ENCODE data around the gene TIPIN.

Gene TIPIN

DNA sequence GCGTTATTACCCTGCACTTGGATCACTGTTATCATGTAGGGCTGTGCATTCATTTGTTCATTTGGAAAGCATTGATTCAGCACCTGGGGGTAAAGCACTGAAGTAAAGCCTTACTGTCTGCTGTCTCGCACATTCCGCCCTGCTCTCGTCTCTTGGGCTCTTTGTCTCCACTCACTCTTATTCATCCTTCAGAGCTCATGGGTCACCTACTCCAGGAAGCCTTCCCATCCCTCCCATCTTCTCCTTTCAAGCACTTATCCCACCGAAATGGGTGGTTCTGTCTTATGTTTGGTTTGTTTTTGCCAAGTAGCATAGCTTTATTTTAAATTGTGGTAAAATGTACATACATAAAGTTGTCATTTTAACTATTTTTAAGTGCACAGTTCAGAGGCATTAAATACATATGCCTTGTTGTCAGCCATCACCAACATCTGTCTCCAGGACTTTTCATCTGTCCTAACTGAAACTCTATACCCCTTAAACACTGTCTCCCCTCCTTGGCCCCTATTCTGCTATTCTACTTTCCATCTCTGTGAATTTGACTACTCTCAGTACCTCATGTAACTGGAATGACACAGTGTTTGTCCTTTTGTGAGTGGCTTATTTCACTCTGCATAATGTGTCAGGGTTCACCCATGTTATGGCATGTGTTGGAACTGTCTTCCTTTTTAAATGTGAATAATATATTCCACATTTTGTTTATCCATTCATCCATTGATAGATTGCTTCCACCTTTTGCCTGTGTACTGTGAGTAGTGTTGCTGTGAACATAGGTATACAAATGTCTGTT lies 53.8 kb downstream of the TIPIN start:
- DNase-seq: no peak

DNA sequence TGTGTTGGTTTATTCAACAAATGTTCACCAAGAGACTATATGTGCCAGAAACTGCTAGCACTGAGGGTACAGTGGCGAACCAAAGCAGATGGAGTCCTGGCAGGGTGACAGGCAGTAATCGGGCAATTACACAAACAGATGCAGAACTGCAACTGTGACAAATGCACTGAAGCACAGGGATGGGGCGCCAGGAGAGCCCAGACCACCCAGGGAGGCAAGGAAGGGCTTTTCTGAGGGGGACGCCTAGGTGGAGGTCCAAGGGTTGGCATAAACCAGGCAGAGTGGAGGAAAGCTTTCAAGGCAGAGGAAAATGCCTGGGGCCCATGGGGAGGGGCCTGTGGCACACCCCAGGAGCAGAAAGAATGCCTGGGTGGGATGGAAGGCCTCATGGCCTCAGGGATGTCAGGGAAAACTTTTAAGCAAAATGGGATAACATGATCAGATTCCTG lies 57.7 kb downstream of the TIPIN start:
- DNase-seq: no peak

DNA sequence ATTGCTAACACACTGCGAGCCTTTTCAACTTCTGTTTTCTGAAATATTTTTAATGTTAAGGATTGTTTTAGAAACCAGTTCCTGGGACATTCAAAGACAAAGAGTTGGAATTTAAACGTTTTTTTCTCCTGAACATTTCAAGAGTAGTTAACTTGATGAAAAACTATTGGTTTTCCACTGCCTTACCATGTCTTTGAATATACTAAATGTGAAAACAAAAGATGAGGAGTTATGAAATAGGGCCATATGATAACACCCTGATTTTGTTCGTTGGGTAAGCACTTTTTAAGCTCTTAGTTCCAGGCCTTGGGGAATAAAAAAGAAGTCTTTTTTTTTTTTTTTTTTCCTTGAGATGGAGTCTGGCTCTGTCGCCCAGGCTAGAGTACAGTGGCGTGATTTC lies 60.3 kb downstream of the TIPIN start:
- DNase-seq: no peak

DNA sequence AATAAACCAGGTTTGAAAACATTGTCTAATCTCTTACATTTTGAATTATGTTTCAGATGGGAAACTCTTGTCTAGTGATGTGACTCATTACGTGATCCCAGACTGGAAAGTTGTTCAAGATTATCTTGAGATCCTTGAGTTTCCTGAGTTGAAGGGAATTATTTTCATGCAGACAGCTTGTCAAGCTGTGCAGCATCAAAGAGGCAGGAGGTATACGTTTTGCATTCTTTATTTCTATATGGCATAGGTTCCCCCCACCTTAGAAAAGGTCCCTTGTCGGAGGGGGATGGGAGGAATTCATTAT lies 61.6 kb downstream of the TIPIN start:
- DNase-seq: no peak

DNA sequence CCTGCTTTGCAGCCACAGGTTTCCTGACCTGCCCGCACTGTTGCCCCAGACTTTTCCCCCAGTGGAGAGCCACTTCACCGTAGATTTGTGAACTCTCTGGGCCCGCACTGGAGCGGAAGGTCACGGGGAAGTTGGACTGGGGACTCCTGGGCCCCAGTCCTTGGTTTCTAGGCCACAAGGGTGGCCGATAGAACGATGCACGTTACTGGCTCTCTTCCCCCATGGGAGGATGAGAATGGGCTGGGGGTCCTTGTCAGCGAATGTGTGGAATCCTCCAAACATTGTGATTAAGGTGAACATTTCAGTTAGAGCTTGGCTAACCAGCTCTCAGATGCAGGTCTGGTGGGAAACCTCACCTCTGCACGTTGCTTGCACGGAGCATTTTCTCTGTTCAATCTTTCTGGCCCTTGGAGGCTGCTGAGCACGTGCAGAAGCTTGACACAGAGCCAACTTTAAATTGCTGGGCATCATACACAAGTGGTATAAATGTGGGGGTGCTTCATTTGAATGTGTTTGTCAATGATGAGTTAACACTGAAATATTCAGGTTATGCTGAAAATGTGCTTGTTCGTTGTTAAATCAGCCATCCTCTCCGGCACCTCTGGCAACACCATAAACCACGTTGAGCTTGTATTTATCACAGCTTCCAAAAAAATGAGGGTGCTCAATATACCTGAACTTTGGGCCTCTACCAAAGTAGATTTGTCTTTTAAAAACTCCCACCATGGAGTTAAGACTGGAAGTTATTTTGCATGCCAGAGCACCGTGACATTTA lies 62.1 kb downstream of the TIPIN start:
- no peak for DNase-seq

DNA sequence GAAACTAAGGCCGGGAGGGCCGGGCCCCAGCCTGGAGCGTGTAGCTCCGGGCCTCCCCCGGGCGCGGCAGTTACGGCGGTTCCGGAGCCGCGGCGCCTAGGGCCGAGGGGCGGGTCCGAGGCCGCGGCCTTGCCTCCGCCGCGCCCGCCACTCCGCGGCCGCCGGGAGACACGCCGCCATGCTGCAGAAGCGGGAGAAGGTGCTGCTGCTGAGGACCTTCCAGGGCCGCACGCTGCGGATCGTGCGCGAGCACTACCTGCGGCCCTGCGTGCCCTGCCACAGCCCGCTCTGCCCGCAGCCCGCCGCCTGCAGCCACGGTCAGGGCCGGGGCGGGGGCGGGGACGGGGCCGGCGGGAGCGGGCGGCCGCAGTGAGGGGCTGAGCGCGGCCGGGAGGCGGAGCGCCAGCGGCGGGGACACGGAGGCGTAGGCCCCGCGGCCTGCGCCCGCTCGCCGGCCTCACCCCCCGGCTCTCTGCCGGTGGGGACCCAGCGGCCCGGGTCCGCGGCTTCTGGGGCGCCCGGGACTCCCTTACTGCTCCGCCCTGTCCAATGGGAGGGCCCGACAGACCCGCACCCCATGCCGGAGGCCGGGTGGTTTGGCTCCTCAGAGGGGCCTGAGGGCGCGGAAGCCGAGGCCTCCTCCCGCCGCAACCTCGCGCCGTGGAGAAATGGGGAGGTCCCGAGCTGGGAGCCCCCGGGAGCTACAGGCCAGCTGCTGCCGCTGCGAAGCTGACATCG lies 62.9 kb downstream of the TIPIN start, which contains the start of gene DIS3L:
TSS of gene DIS3L (plus strand) at position 150 of the 738 bp plus-strand sequence. CDS start at position 179, 29 bp downstream.
- peak; percentile 32 to 79 (median 42) for DNase-seq

DNA sequence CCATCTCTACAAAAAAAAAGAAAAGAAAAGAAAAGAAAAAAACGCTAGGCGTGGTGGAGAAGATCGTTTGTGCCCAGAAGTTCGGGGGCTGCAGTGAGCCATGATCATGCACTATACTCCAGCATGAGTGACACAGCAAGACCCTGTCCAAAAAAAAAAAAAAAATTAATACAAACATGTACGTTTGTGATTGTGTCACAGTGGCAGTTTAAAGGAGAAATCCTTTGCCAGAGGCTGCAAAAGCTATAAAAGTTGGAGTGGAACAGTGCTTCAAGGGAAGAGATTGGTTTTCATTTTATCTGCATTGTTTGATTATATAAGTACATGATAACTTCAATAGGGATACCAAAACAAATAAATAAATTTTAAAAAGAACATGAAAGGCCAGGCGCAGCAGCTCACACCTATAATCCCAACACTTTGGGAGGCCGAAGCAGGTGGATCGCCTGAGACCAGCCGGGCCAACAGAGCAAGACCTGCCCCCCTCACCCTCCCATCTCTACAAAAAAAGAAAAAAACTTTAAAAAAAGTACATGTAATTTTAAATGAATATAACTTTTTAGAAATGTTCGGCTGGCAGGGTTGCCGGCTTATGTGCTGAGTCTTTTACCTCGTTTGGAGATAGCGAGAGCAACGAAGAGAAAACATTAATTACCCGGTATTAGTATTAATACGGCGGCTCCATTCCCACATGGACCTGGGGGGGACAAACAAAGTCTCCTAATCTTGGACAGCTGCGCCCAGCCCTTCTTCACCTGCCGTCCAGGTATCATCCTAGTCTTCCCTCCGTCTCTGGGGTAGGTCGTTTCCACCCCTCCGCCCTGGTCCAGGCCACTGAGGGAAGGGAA lies 63.7 kb downstream of the TIPIN start:
- DNase-seq: no peak

DNA sequence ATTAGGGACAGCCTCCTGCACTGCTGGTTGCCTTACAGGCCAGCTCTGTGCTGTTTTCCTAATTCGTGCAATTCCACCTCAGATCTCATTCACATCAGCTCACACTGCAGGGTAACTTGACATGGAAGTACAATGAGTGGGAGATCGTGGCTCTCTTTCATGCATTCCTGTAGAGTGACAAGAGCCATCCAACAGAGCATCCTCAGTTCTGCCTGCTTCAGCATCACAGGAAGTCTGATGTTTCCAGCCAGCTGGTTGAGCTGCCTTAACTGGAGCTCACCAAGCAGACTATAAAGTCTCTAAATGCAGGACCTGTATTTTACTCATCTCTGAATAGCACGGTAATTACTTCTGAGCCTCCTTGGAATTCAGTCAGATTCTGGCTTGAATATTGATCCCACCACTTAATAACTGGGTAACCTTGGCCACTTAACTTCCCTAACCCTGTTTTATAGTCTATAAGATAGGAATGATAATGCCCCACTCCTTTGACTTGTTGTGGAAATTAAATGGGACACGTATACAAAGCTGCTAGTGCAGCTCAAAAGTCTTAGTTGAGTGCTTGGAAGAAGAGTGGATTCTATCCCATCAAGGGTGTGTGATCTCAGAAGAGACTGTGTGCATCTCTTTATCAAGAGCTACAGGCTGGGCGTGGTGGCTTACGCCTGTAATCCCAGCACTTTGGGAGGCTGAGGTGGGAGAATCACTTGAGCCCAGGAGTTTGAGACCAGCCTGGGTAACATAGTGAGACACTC lies 64.5 kb downstream of the TIPIN start:
- DNase-seq: no peak

DNA sequence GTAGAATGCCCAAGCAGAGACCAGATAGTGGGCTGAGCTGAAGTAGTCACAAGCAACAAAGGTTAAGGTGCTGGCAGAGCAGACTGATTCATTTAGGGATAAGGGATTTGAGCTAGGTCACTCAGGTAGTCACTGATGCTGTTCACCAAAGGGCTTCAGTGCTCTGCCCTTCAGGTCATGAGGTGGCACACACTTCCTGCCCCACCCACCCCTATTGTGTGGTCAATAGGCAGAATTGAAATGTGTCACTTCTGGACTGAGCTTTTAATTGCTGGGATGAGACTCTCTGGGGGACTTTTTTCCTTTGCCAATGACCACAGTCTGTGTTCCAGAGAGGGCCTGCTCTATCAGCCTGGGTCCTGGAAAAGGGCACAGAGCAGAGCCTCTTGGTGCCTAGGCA lies 66.0 kb downstream of the TIPIN start:
- peak in 1 of 5 donors; percentile 13 for DNase-seq

DNA sequence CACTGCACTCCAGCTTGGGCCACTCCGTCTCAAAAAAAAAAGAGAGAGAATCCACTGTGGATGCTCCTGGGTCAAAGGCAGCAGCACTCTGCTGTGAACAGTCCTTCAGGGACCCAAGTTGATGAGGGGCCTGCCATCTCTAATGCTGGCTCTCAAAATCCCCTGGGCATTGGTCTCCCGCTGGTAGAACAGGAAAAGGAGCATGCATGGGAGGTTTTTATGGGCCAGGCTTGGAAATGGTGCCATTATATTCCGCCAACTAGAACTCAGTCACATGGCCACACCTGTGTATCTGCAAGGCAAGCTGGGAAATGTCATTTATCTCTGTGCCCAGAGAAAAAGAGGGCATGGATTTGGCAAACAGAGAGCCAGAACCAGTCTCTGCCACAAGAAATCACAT lies 66.5 kb downstream of the TIPIN start:
- no peak for DNase-seq

DNA sequence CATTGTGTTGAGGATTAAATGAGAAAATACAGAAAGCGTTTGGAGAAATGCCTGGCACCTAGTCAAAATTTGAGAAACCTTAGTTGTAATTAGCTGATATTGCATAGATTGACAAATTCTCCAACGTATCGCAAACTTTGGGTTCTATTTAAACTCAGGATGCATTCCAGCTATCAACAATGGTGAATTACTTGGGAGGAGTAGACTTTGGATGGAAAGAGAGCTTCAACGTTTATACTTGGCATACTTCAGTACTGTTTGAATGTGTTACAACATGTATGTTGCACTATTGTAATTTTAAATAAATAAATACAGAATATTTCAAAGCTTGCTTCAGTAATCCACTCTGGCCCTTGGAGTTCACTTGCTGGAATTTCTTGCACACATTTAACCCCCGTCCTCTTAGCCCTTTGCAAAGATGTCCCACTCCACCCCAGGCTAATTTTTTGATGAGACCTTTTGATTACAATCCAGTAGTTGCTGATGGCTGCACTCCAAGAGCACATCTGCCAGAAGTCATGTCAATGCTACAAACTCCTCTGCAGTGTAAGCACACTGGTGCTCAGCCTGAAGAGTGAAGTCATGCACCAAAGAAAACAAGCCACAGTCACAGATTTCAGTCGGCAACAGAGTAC lies 67.8 kb downstream of the TIPIN start:
- no peak for DNase-seq

DNA sequence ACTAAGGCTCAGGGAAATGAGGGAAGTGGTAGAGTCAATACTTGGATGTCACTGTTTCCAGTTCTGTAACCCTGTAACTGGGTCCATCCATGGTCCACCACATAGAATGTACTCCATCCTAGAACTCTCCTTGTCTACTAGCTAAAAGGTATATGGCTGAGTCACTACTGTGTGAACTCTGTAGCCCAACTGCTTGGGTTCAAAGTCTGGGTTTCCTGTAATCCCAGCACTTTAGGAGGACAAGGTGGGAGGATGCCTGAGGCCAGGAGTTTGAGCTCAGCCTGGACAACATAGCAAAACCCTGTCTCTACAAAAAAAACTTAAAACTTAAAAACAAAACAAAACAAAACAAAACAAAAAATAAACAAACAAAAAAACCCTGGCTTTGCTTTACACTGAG lies 68.4 kb downstream of the TIPIN start:
- DNase-seq: no peak

DNA sequence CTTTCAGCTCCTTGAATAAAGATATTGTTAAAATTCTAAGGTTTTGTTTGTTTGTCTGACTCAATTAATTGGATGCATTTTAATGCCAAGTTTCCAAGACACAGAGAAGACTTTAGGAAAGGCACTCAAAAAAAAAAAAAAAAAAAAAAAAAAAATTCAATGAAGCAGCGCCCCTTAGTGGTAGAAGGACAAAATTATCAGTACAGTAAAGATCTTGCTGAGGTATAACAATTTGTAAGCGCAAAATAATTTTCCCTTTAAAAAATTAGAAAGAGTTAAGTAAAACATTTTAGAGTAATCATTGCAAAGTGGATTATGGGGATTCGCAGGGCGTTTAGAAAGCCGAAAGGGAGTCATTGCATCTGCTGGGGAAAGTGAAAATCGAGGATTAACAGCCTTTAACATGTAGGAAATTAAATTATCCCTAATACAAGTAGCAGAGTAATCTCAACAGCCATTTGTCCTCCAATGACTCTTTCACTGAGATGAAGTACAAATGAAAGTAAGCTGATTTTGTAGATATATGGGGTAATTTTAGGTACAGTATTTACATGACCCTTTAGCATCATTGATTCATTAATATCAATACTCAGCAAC lies 68.9 kb downstream of the TIPIN start:
- DNase-seq: peak in 1 of 5 donors; percentile 20
